ENCODE data around the gene PTPRD. TPM values are rescaled to one million over a fixed set of nuclear protein-coding genes. Genes with fewer than 3 reads are reported as not detected.

PTPRD gene
- total and polyA plus RNA-seq, 9 of the 15 experiments (the other 6 are each of a cell fraction or from before 2014, with no cell fraction given): 0.11 TPM; not detected in 8

DNA sequence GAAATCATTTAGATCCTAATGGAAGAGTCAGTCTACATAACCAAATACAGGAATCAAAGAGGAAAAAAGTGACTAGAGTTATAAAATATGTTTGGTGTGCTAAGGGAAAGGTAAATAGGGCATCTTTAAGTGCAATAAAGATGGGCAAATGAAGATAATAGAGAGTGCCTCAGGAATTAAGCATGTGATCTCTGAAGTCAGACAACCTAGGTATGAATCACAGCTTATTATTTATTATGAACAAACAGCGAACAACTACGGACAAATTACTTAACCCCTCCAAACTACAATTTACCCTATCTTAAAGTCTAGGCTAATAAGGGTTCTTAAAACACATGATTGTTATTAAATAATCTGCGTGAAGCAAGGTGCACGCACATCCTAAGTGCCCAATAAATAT is 1903.1 kb downstream of the PTPRD start:
- Histone ChIP-seq H3K9ac (ENCODE audit: insufficient read depth in 1 of 2, low read depth in 2 of 2, low read length in 2 of 2) (no peak overlapping the region), H3K9me3 (replicated peaks; ENCODE audit: control insufficient read depth, insufficient read depth, low read depth, low read length) (no peaks in the 10 kb centered on the region), H4K20me1 (replicated peaks; ENCODE audit: control insufficient read depth, insufficient read depth, low read length) (no peaks in the 10 kb centered on the region), H3K4me1 (replicated peaks in 1 of 2; ENCODE audit: control insufficient read depth in 2 of 2, insufficient read depth in 2 of 2, low read length in 2 of 2) (no peaks in the 10 kb centered on the region), H3K27me3 (ENCODE audit: control insufficient read depth in 2 of 2, insufficient read depth in 2 of 2, low read length in 2 of 2) (no peaks in the 10 kb centered on the region), H3K9me1 (ENCODE audit: control insufficient read depth, insufficient read depth, low read length) (no peaks in the 10 kb centered on the region), H3K4me2 (ENCODE audit: insufficient read depth, low read length) (no peak overlapping the region), H2AFZ (ENCODE audit: low read depth, low read length) (no peak overlapping the region), H3K27ac (ENCODE audit: extremely low read depth, low read depth, low read length) (no peak overlapping the region), H3K36me3 (ENCODE audit: control insufficient read depth, insufficient read depth, low read length) (no peaks in the 10 kb centered on the region), H3K4me3 (no peak overlapping the region), H3K79me2 (ENCODE audit: control insufficient read depth, insufficient read depth, low read length) (no peaks in the 10 kb centered on the region)
- 0% methylated on average over 4 of the region's 4 CpGs for WGBS (ENCODE audit: insufficient coverage, low coverage, missing lambda C conversion rate)
- no peak for FAIRE-seq
- no TSS peak for BruUV-seq (replicated peaks)
- intact Hi-C loops (cut with micrococcal nuclease): no loop called here
- CTCF ChIA-PET (ENCODE audit: low intra/inter-chr PET ratio): no interaction called here
- in situ Hi-C loops (cut with MboI): no loop called here
- ATAC-seq: no peak
- no peak for DNase-seq (ENCODE audit: extremely low read depth in 1 of 4, low spot score in 3 of 4)
- POLR2A ChIA-PET: no interaction called here
- TF ChIP-seq CBFA2T3 (IDR thresholded peaks at IDR 0.05): no peak
- no peak for TF ChIP-seq ZNF75A (CRISPR knock-in tag; IDR thresholded peaks at IDR 0.05)

DNA sequence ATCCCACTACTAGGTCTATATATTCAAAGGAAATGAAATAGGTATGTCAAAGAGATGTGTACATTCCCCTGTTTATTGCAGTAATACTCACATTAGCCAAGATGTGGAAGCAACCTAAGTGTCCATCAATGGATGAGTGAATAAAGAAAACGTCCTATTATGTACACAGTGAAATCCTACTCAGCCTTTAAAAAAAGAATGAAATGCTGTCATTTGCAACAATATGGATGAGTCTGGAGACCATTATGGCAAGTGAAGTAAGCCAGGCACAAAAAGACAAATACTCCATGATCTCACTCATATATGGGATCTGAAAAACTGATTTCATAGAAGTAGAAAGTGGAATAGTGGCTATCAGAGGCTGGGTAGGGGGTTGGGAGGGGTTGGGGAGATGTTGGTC is 1904.1 kb downstream of the PTPRD start:
- no peaks in the 10 kb centered on the region for H4K20me1 ChIP-seq (replicated peaks; ENCODE audit: control insufficient read depth, insufficient read depth, low read length)
- in situ Hi-C loops (cut with MboI) (no loop called here), intact Hi-C loops (cut with micrococcal nuclease) (no loop called here)
- no peak overlapping the region for H3K27ac ChIP-seq (ENCODE audit: extremely low read depth, low read depth, low read length)
- DNase-seq (ENCODE audit: extremely low read depth in 1 of 4, low spot score in 3 of 4): no peak
- POLR2A ChIA-PET: no interaction called here
- no peaks in the 10 kb centered on the region for H3K27me3 ChIP-seq (ENCODE audit: control insufficient read depth in 2 of 2, insufficient read depth in 2 of 2, low read length in 2 of 2)
- no peak overlapping the region for H3K4me3 ChIP-seq
- no peaks in the 10 kb centered on the region for H3K9me3 ChIP-seq (replicated peaks; ENCODE audit: control insufficient read depth, insufficient read depth, low read depth, low read length)
- H3K79me2 ChIP-seq (ENCODE audit: control insufficient read depth, insufficient read depth, low read length): no peaks in the 10 kb centered on the region
- no peak overlapping the region for H2AFZ ChIP-seq (ENCODE audit: low read depth, low read length)
- no peaks in the 10 kb centered on the region for H3K4me1 ChIP-seq (replicated peaks in 1 of 2; ENCODE audit: control insufficient read depth in 2 of 2, insufficient read depth in 2 of 2, low read length in 2 of 2)
- no TSS peak for BruUV-seq (replicated peaks)
- no peak overlapping the region for H3K4me2 ChIP-seq (ENCODE audit: insufficient read depth, low read length)
- no peak for ATAC-seq
- CTCF ChIA-PET (ENCODE audit: low intra/inter-chr PET ratio): no interaction called here
- H3K36me3 ChIP-seq (ENCODE audit: control insufficient read depth, insufficient read depth, low read length): no peaks in the 10 kb centered on the region
- FAIRE-seq: no peak
- 0% methylated on average over 1 of the region's 1 CpG for WGBS (ENCODE audit: insufficient coverage, low coverage, missing lambda C conversion rate)
- TF ChIP-seq SAP30 (IDR thresholded peaks at IDR 0.05; ENCODE audit: borderline replicate concordance, insufficient read depth, low read depth, low read length, poor library complexity, severe bottlenecking) (no peak), SIX5 (IDR thresholded peaks at IDR 0.05; ENCODE audit: borderline replicate concordance in 1 of 2, insufficient read depth in 1 of 2, low read depth in 1 of 2, low read length in 2 of 2) (no peak), MAFG (tag; conservative IDR thresholded peaks at IDR 0.05) (no peak), STAT5A (IDR thresholded peaks at IDR 0.05; ENCODE audit: borderline replicate concordance, low read length) (no peak), ZNF717 (CRISPR knock-in tag; IDR thresholded peaks at IDR 0.05) (no peak)
- TF ChIP-seq, protein P1, sequence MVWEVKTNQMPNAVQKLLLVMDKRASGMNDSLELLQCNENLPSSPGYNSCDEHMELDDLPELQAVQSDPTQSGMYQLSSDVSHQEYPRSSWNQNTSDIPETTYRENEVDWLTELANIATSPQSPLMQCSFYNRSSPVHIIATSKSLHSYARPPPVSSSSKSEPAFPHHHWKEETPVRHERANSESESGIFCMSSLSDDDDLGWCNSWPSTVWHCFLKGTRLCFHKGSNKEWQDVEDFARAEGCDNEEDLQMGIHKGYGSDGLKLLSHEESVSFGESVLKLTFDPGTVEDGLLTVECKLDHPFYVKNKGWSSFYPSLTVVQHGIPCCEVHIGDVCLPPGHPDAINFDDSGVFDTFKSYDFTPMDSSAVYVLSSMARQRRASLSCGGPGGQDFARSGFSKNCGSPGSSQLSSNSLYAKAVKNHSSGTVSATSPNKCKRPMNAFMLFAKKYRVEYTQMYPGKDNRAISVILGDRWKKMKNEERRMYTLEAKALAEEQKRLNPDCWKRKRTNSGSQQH (CRISPR knock-in tag; IDR thresholded peaks at IDR 0.05): no peak
- no peak overlapping the region for H3K9ac ChIP-seq (ENCODE audit: insufficient read depth in 1 of 2, low read depth in 2 of 2, low read length in 2 of 2)
- no peaks in the 10 kb centered on the region for H3K9me1 ChIP-seq (ENCODE audit: control insufficient read depth, insufficient read depth, low read length)
